Cardiac ventricle fibroblast (primary cell): ENCODE data around the gene ANKRD34C. TPM values are rescaled to one million over a fixed set of nuclear protein-coding genes. Genes with fewer than 3 reads are reported as not detected.

Experiments
- total RNA-seq: library from RNA; depleted of rRNA; stranded (reverse); fragments of >200 nt; gene quantifications from 2 replicates; pipeline ENCODE4 v1.2.3, GENCODE V29; 2015

Gene ANKRD34C
- total RNA-seq, result not detected in 2 replicates

GRCh38 chr15:79282371-79283251 lies at the start of gene ANKRD34C:
TSS of gene ANKRD34C (plus strand) at chr15:79282722. CDS start at chr15:79293285, 10,563 bp downstream.

GRCh38 chr15:79310985-79311900 lies 28.7 kb downstream of the ANKRD34C start, which contains the start of gene TMED3:
TSS of gene TMED3 (plus strand) at chr15:79311112. CDS start at chr15:79311250, 138 bp downstream.

Other genes with a start within 250 kb of the ANKRD34C start
- gene RASGRF1, start 191.9 kb upstream of the ANKRD34C start, total RNA-seq, result not detected in 2 replicates
- 126 TPM in 2 replicates for gene TMED3, start 28.4 kb downstream of the ANKRD34C start, total RNA-seq
- 1.00 and 1.1 TPM in 2 replicates for gene MINAR1, start 149.6 kb downstream of the ANKRD34C start, total RNA-seq